Measurements from ENCODE around the gene GLUL.

DNA sequence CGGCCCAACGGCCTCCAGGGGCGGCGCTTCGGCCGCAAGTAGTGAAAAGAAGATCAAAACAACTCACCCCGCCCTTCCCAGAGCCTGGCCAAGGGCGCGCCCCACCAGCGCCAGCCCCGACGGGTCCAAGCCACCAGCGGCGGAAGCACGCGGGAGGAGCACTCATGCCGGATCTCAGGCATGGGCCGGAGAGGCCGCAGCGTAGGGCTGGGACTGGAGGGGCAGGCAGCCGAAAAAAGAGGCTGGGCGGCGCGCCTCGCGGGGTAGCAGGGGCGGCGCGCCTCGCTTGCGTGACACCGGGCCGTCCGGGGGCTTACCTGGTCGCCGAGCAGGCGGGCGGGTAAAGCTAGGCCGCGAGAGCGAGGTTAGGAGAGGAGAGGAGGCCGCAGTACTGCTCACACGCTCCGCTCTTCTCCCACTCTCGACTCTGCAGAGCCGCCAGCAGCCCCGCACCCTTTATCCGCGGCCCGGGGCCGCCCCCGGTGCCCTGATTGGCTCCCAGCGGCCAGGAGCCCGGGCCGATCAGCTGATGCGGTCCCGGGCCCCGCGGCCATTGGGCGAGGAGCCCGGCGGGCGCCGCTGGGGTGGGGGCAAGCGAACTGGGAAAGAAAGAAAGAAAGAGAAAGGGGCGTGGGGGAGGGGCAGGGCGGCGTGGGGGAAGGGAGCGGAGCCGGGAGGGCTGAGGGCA is at the start of gene GLUL:
- peak in 1 of 4 donors; percentile 20 for TF ChIP-seq CTCF (IDR thresholded peaks at IDR 0.05)
- TF ChIP-seq POLR2A (IDR thresholded peaks at IDR 0.05) = peak; percentile 99
